Neural cell (in vitro differentiated cells): Measurements from ENCODE around the gene MAG. TPM values are rescaled to one million over a fixed set of nuclear protein-coding genes. Genes with fewer than 3 reads are reported as not detected.

Source experiments
- H2AFZ ChIP-seq: fragments of 200-600, 300-800 bp; sonication (generic), shearing (Covaris generic); 2 replicates; pipeline ENCODE4 v1.6.0; 2014; ENCODE audit warnings: low read depth, mild to moderate bottlenecking, antibody characterized with exemption, low read length, moderate library complexity
- H3F3A ChIP-seq: fragments of 200-600 bp; shearing (Covaris generic); 2 replicates; pipeline ENCODE4 v1.6.1; 2016; ENCODE audit warnings: mild to moderate bottlenecking, moderate library complexity, mixed read lengths, antibody characterized with exemption, low read length; ENCODE audit not compliant: insufficient read depth, poor library complexity, severe bottlenecking
- H3K27ac ChIP-seq: fragments of 200-600, 300-800 bp; sonication (generic), shearing (Covaris generic); 2 replicates; pipeline ENCODE4 v1.5.1; 2014; ENCODE audit warnings: mild to moderate bottlenecking, low read length, moderate library complexity
- H3K27me3 ChIP-seq: fragments of 300-800, 200-600 bp; sonication (generic), shearing (Covaris generic); 2 replicates; pipeline ENCODE4 v1.6.0; 2014; ENCODE audit warnings: mild to moderate bottlenecking, low read depth, low read length, moderate library complexity; ENCODE audit not compliant: insufficient read depth
- H3K36me3 ChIP-seq: fragments of 300-800, 200-600 bp; sonication (generic), shearing (Covaris generic); 2 replicates; pipeline ENCODE4 v1.5.1; 2014; ENCODE audit warnings: mild to moderate bottlenecking, antibody characterized with exemption, low read length, moderate library complexity; ENCODE audit not compliant: insufficient read depth
- H3K4me2 ChIP-seq: fragments of 300-800, 200-600 bp; sonication (generic), shearing (Covaris generic); 2 replicates; pipeline ENCODE4 v1.6.0; 2014; ENCODE audit warnings: mild to moderate bottlenecking, low read length
- H3K4me3 ChIP-seq: fragments of 300-800, 200-600 bp; sonication (generic), shearing (Covaris generic); 2 replicates; pipeline ENCODE4 v1.5.1; 2014; ENCODE audit warnings: mild to moderate bottlenecking, low read length, moderate library complexity
- H3K79me2 ChIP-seq: fragments of 200-600 bp; shearing (Covaris generic); replicated peaks from 2 replicates; pipeline ENCODE4 v1.6.0; 2014; ENCODE audit warnings: mild to moderate bottlenecking, low read length, moderate library complexity; ENCODE audit not compliant: insufficient read depth
- H3K9ac ChIP-seq: fragments of 300-800, 200-600 bp; sonication (generic), shearing (Covaris generic); 2 replicates; pipeline ENCODE4 v1.6.1; 2016; ENCODE audit warnings: mild to moderate bottlenecking, low read length, mixed read lengths
- H3K9me2 ChIP-seq: fragments of 200-600 bp; shearing (Covaris generic); 2 replicates; pipeline ENCODE4 v1.6.1; 2016; ENCODE audit warnings: mild to moderate bottlenecking, low read length, mixed read lengths; ENCODE audit not compliant: insufficient read depth
- H3K9me3 ChIP-seq: fragments of 200-600, 300-800 bp; sonication (generic), shearing (Covaris generic); 2 replicates; pipeline ENCODE4 v1.6.1; 2016; ENCODE audit warnings: mild to moderate bottlenecking, mixed run types, low read length, moderate library complexity, mixed read lengths
- H4K20me1 ChIP-seq: fragments of 200-600 bp; shearing (Covaris generic); 2 replicates; pipeline ENCODE4 v1.6.1; 2016; ENCODE audit warnings: mild to moderate bottlenecking, mixed run types; ENCODE audit not compliant: insufficient read depth
- EP300 ChIP-seq: fragments of 450-650 bp; conservative IDR thresholded peaks from 2 replicates; pipeline ENCODE4 v1.6.1; 2014; ENCODE audit warnings: antibody characterized with exemption, mild to moderate bottlenecking, moderate library complexity; ENCODE audit not compliant: poor library complexity, severe bottlenecking
- EZH2 ChIP-seq: fragments of 200-600, 300-800 bp; shearing (Covaris generic), sonication (generic); IDR thresholded peaks from 2 replicates; pipeline ENCODE4 v1.6.1; 2014; ENCODE audit warnings: antibody characterized with exemption, low read length, borderline replicate concordance, mild to moderate bottlenecking; ENCODE audit not compliant: insufficient read depth, poor library complexity, severe bottlenecking
- MXI1 ChIP-seq: fragments of 450-650 bp; conservative IDR thresholded peaks from 2 replicates; pipeline ENCODE4 v1.6.1; 2014; ENCODE audit warnings: antibody characterized with exemption, mild to moderate bottlenecking; ENCODE audit not compliant: poor library complexity, severe bottlenecking
- POLR2AphosphoS5 ChIP-seq: IDR thresholded peaks from 2 replicates; pipeline ENCODE4 v1.6.1; 2012
- RAD21 ChIP-seq: fragments of 450-650 bp; conservative IDR thresholded peaks from 2 replicates; pipeline ENCODE4 v1.6.1; 2014; ENCODE audit warnings: antibody characterized with exemption, mild to moderate bottlenecking, moderate library complexity
- SMC3 ChIP-seq: fragments of 450-650 bp; conservative IDR thresholded peaks from 2 replicates; pipeline ENCODE4 v1.6.1; 2014; ENCODE audit warnings: antibody characterized with exemption, mild to moderate bottlenecking, moderate library complexity; ENCODE audit not compliant: poor library complexity
- TAF1 ChIP-seq: IDR thresholded peaks from 2 replicates; pipeline ENCODE4 v1.6.1; 2012; ENCODE audit warnings: low read depth
- polyA plus RNA-seq: library from polyadenylated mRNA; depleted of rRNA; stranded (reverse); fragments of >200 nt; gene quantifications from 2 replicates; pipeline ENCODE4 v1.2.3, GENCODE V29; 2014
- TF ChIP-seq, protein P1 (sequence below): IDR thresholded peaks from 2 replicates; pipeline ENCODE4 v1.6.1; 2012; ENCODE audit warnings: borderline replicate concordance
- TF ChIP-seq, protein P2 (sequence below): fragments of 450-650 bp; IDR thresholded peaks from 2 replicates; pipeline ENCODE4 v1.5.1; 2014; ENCODE audit warnings: antibody characterized with exemption, mild to moderate bottlenecking, moderate library complexity; ENCODE audit not compliant: poor library complexity, severe bottlenecking

MAG gene
- polyA plus RNA-seq, 1 donor from 2014 or later: not detected

DNA sequence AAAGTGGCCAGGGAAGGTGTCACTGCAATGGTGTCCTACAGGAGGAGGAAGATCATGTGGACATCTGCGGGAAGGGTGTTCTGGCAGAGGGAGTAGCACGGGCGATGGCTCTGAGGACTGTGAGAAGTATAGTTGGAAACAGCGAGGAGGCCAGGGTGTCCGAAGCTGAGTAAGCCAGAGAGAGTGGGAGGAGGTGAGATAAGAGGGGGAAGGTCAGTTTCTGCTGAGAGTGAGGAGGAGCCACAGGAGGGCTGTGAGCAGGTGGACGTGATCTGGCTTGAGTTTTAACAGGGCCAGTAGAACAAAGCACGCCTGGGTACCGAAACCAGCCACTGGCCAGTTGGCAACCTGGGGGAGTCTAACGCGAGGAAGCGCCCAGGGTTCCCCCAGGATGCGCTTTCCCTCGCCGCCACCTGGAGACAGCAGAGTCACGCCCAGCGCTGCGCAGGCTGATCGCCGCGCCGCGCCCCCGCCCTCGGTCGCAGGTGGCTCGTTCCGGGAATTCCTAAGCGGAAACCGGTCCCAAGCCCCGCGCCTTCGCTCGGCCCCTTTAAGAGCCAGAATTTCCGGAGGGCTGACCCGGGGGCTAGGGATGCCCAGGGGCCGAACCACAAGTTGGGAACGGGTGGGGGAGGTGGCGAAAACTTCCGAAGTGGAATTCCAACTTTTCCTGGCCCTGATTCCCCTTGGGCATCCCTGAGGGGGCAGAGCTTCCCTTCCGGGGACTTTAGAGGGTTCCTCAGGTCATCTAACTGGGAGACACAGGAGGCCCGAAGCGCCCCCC is 44.2 kb upstream of the MAG start:
- no peak overlapping the region for H3K4me2 ChIP-seq
- H3K79me2 ChIP-seq: no peaks in the 10 kb centered on the region
- TF ChIP-seq, protein P1, sequence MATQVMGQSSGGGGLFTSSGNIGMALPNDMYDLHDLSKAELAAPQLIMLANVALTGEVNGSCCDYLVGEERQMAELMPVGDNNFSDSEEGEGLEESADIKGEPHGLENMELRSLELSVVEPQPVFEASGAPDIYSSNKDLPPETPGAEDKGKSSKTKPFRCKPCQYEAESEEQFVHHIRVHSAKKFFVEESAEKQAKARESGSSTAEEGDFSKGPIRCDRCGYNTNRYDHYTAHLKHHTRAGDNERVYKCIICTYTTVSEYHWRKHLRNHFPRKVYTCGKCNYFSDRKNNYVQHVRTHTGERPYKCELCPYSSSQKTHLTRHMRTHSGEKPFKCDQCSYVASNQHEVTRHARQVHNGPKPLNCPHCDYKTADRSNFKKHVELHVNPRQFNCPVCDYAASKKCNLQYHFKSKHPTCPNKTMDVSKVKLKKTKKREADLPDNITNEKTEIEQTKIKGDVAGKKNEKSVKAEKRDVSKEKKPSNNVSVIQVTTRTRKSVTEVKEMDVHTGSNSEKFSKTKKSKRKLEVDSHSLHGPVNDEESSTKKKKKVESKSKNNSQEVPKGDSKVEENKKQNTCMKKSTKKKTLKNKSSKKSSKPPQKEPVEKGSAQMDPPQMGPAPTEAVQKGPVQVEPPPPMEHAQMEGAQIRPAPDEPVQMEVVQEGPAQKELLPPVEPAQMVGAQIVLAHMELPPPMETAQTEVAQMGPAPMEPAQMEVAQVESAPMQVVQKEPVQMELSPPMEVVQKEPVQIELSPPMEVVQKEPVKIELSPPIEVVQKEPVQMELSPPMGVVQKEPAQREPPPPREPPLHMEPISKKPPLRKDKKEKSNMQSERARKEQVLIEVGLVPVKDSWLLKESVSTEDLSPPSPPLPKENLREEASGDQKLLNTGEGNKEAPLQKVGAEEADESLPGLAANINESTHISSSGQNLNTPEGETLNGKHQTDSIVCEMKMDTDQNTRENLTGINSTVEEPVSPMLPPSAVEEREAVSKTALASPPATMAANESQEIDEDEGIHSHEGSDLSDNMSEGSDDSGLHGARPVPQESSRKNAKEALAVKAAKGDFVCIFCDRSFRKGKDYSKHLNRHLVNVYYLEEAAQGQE: no peak
- TF ChIP-seq RAD21 (peak; percentile 26), EP300 (no peak), EZH2 (no peak), TAF1 (no peak), SMC3 (no peak), POLR2AphosphoS5 (no peak), MXI1 (no peak)
- TF ChIP-seq, protein P2, sequence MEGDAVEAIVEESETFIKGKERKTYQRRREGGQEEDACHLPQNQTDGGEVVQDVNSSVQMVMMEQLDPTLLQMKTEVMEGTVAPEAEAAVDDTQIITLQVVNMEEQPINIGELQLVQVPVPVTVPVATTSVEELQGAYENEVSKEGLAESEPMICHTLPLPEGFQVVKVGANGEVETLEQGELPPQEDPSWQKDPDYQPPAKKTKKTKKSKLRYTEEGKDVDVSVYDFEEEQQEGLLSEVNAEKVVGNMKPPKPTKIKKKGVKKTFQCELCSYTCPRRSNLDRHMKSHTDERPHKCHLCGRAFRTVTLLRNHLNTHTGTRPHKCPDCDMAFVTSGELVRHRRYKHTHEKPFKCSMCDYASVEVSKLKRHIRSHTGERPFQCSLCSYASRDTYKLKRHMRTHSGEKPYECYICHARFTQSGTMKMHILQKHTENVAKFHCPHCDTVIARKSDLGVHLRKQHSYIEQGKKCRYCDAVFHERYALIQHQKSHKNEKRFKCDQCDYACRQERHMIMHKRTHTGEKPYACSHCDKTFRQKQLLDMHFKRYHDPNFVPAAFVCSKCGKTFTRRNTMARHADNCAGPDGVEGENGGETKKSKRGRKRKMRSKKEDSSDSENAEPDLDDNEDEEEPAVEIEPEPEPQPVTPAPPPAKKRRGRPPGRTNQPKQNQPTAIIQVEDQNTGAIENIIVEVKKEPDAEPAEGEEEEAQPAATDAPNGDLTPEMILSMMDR: peak; percentile 34
- H3F3A ChIP-seq: no peaks in the 10 kb centered on the region
- no peak overlapping the region for H2AFZ ChIP-seq
- no peaks in the 10 kb centered on the region for H3K9me2 ChIP-seq
- no peak overlapping the region for H3K27ac ChIP-seq
- H4K20me1 ChIP-seq: no peaks in the 10 kb centered on the region
- no peak overlapping the region for H3K9ac ChIP-seq
- H3K36me3 ChIP-seq: no peaks in the 10 kb centered on the region
- no peaks in the 10 kb centered on the region for H3K9me3 ChIP-seq
- H3K4me3 ChIP-seq: peak overlapping the region; percentile 63
- peaks cover 38% of the 10 kb centered on the region for H3K27me3 ChIP-seq

DNA sequence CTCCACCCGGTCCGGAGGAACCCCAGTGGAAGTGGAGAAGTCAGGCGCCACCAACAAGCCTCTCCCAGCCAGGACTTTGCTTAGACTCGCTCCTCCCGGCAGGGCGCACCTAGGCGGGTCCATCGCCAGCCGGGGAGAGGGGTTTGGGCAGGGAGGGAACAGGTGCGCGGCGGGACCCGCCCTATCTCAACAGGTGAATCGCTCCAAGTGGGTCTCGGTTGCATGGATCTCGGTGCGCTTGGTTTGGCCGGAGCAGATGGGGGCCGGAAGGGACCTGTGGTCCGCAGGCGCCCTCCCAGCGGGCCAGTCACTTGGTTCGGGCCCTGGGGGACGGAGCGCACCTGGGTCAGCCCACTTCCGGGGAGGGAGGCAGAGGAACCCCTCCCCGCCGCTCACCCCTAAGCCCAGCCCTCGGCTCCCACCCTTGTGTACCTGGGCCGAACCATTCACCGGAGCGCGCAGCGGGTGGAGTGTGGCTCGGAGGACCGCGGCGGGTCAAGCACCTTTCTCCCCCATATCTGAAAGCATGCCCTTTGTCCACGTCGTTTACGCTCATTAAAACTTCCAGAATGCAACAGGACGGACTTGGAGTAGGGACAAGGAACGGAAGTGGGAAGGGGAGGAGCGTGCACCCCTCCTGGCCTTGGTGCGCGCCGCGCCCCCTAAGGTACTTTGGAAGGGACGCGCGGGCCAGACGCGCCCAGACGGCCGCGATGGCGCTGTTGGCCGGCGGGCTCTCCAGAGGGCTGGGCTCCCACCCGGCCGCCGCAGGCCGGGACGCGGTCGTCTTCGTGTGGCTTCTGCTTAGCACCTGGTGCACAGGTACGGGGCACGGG is 43.4 kb upstream of the MAG start, which contains the start of gene LSR:
TSS of gene LSR (plus strand) at position 693 of the 836 bp plus-strand sequence. CDS start at position 714, 21 bp downstream.
- no peak within 1 kb of the TSS for H3K9ac ChIP-seq
- peaks cover 38% of the 10 kb centered on the region for H3K27me3 ChIP-seq

More for the DNA sequence above, 43.4 kb upstream of the MAG start, which contains the start of gene LSR:
- Histone ChIP-seq H3K4me3 (peak within 1 kb of the TSS; percentile 63), H4K20me1 (no peaks in the 10 kb centered on the region), H3K9me2 (no peaks in the 10 kb centered on the region), H3K9me3 (no peaks in the 10 kb centered on the region), H3K27ac (no peak within 1 kb of the TSS), H3F3A (no peaks in the 10 kb centered on the region), H3K79me2 (no peaks in the 10 kb centered on the region), H3K4me2 (no peak within 1 kb of the TSS), H3K36me3 (no peaks in the 10 kb centered on the region), H2AFZ (no peak within 1 kb of the TSS)
- TF ChIP-seq EP300: no peak
- TF ChIP-seq, protein P1: no peak
- TF ChIP-seq RAD21: no peak
- TF ChIP-seq POLR2AphosphoS5: no peak
- TF ChIP-seq SMC3: no peak
- TF ChIP-seq TAF1: no peak
- peak; percentile 32 for TF ChIP-seq EZH2
